HG02885 (cell line): ENCODE data around the gene SCUBE2.
"Not testable (repeated sequence)": the region's sequence is repeated elsewhere in the genome, so short reads cannot be mapped to it uniquely, and the experiment has no call there.

Source experiments
- ATAC-seq: cut with Tn5 transposase; IDR thresholded peaks from one replicate; pipeline ENCODE4 v1.9.1; 2021; ENCODE audit warnings: mild to moderate bottlenecking; ENCODE audit not compliant: unreplicated experiment, poor library complexity

The SCUBE2 gene

GRCh38 chr11:9109858-9110731, 18.7 kb upstream of the SCUBE2 start:
- no peak for ATAC-seq

GRCh38 chr11:9104580-9104979, 13.2 kb upstream of the SCUBE2 start:
- no peak for ATAC-seq

- no peak for ATAC-seq
Measured at GRCh38 chr11:9103542-9104276, 12.3 kb upstream of the SCUBE2 start.

- no peak for ATAC-seq
Measured at GRCh38 chr11:9099617-9100016, 8.2 kb upstream of the SCUBE2 start.

GRCh38 chr11:9098455-9098854, 7.1 kb upstream of the SCUBE2 start:
- not testable (repeated sequence) for ATAC-seq

- ATAC-seq = not testable (repeated sequence)
Measured at GRCh38 chr11:9097186-9097943, 6.0 kb upstream of the SCUBE2 start.

GRCh38 chr11:9096427-9096826, 5.0 kb upstream of the SCUBE2 start:
- no peak for ATAC-seq

- ATAC-seq = no peak
Measured at GRCh38 chr11:9095421-9095820, 4.0 kb upstream of the SCUBE2 start.

GRCh38 chr11:9094420-9094819, 3.0 kb upstream of the SCUBE2 start:
- no peak for ATAC-seq

GRCh38 chr11:9092853-9093778, 1.7 kb upstream of the SCUBE2 start:
- no peak for ATAC-seq

- no peak for ATAC-seq
Measured at GRCh38 chr11:9092072-9092471, 673 bp upstream of the SCUBE2 start.

- ATAC-seq = no peak
Measured at GRCh38 chr11:9090488-9091043, 833 bp downstream of the SCUBE2 start.

GRCh38 chr11:9089636-9090035, 1.8 kb downstream of the SCUBE2 start:
- ATAC-seq = no peak

GRCh38 chr11:9089061-9089460, 2.3 kb downstream of the SCUBE2 start:
- no peak for ATAC-seq

GRCh38 chr11:9082575-9082974, 8.8 kb downstream of the SCUBE2 start:
- no peak for ATAC-seq

GRCh38 chr11:9081153-9081552, 10.2 kb downstream of the SCUBE2 start:
- no peak for ATAC-seq

- ATAC-seq = no peak
Measured at GRCh38 chr11:9078113-9079086, 13.0 kb downstream of the SCUBE2 start.

- ATAC-seq = no peak
Measured at GRCh38 chr11:9077164-9077563, 14.2 kb downstream of the SCUBE2 start.
